ENCODE results near the gene SGSM2. TPM values are rescaled to one million over a fixed set of nuclear protein-coding genes. Genes with fewer than 3 reads are reported as not detected.

SGSM2 gene
- total RNA-seq, 4 donors from 2014 or later, result 14.8 to 65.6 (median 30.5) TPM

- TF ChIP-seq, protein P1, sequence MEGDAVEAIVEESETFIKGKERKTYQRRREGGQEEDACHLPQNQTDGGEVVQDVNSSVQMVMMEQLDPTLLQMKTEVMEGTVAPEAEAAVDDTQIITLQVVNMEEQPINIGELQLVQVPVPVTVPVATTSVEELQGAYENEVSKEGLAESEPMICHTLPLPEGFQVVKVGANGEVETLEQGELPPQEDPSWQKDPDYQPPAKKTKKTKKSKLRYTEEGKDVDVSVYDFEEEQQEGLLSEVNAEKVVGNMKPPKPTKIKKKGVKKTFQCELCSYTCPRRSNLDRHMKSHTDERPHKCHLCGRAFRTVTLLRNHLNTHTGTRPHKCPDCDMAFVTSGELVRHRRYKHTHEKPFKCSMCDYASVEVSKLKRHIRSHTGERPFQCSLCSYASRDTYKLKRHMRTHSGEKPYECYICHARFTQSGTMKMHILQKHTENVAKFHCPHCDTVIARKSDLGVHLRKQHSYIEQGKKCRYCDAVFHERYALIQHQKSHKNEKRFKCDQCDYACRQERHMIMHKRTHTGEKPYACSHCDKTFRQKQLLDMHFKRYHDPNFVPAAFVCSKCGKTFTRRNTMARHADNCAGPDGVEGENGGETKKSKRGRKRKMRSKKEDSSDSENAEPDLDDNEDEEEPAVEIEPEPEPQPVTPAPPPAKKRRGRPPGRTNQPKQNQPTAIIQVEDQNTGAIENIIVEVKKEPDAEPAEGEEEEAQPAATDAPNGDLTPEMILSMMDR (IDR thresholded peaks at IDR 0.05; ENCODE audit: low read depth), result no peak
These were observed 40.4 kb downstream of the SGSM2 start for GRCh38 chr17:2377659-2378058.

DNA sequence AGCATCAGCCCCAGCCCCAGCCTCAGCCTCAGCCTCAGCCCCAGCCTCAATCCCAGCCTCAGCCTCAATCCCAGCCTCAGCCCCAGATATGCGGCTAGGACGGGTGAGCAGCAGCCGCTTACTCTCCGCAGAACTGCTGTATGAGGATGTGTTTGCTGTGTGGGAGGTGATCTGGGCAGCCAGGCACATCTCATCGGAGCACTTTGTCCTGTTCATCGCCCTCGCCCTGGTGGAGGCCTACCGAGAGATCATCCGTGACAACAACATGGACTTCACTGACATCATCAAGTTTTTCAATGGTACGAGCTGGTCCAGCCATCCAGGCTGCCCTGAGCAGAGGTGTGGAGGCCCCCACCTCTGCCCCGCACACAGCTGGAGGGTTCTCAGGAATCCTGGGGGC is 41.6 kb downstream of the SGSM2 start:
- TF ChIP-seq, protein P1 (IDR thresholded peaks at IDR 0.05; ENCODE audit: low read depth), result no peak

DNA sequence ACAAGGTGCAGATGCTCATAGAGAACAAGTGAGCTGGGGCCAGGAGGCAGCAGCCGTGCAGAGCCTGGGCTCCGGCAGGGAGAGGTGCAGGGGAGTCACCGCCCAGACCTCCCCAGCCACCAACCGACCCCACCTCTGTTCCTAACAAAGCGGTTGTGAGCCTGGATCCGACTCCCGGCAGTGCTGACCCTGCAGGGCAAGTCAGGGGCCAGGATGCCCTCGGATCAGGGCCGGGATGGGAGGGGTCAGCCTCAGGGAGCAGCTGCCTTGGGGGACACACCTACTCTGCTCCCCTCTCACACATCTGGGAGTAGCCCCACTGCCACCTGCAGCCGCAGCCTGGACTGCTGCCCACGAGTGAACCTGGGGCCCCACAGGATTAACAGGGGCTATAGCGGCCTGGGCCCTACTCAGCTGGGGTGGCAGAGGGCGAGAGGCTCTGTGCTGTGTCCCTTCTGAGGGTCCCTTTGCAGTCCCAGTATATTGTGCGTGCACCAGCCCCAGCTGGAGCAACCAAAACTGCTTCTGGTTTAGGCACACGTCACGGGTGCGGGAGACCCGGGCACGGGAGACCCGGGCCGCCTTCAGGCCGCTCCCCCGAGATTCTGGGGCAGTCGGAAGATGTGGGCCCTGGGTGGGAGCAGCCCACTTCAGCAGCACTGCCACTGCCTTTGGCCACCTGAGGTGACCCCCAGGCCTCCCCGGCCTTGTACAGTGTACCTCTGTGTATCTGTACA is 42.4 kb downstream of the SGSM2 start:
- TF ChIP-seq, protein P1 (IDR thresholded peaks at IDR 0.05; ENCODE audit: low read depth), result no peak

- TF ChIP-seq, protein P1 (IDR thresholded peaks at IDR 0.05; ENCODE audit: low read depth), result no peak
These were observed 43.1 kb downstream of the SGSM2 start for GRCh38 chr17:2380226-2380922.

GRCh38 chr17:2380950-2381649 is 43.8 kb downstream of the SGSM2 start:
- TF ChIP-seq, protein P1 (IDR thresholded peaks at IDR 0.05; ENCODE audit: low read depth), result no peak

- TF ChIP-seq, protein P1 (IDR thresholded peaks at IDR 0.05; ENCODE audit: low read depth), result no peak
These were observed 46.4 kb downstream of the SGSM2 start for GRCh38 chr17:2383628-2384167.

All from subcutaneous adipose tissue (tissue), 4 donors.